ENCODE data around the gene PLPP3. TPM values are rescaled to one million over a fixed set of nuclear protein-coding genes. Genes with fewer than 3 reads are reported as not detected.

The PLPP3 gene
- polyA plus RNA-seq, 1 donor, result 91.7 TPM

- no peak for DNase-seq
Measured at GRCh38 chr1:56526571-56527174, 52.7 kb downstream of the PLPP3 start.

GRCh38 chr1:56525489-56526041 is 53.8 kb downstream of the PLPP3 start:
- no peak for DNase-seq

GRCh38 chr1:56524263-56524662 is 55.1 kb downstream of the PLPP3 start:
- no peak for DNase-seq

- DNase-seq, result no peak
Measured at GRCh38 chr1:56522680-56523079, 56.7 kb downstream of the PLPP3 start.

DNA sequence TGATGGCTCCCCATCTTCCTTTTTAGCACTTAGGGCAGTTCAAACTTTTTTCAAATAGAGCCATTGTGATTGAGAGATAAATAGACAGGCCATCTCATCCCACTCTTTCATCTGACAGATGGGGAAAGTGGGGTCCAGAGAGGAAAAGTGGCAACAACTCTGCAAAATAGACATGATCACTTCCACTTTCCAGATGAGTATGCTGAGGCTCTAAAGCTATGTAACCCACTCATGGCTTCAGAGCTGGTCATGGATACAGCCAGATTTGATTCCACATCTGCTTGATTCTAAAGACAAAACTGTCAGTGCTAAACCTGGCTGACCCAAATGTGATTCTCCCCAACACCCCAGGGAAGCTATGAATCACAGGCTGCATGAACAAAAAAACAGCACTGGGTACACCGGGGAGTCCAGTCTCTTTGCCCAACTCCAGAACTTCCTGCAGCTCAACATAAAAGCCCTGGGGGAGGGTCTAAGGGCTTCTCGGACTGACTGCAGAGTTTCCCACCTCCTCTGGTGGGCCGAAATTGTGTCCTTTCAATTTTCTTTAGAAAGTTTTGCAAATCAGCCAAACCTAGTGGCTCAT is 59.3 kb downstream of the PLPP3 start:
- no peak for DNase-seq

DNA sequence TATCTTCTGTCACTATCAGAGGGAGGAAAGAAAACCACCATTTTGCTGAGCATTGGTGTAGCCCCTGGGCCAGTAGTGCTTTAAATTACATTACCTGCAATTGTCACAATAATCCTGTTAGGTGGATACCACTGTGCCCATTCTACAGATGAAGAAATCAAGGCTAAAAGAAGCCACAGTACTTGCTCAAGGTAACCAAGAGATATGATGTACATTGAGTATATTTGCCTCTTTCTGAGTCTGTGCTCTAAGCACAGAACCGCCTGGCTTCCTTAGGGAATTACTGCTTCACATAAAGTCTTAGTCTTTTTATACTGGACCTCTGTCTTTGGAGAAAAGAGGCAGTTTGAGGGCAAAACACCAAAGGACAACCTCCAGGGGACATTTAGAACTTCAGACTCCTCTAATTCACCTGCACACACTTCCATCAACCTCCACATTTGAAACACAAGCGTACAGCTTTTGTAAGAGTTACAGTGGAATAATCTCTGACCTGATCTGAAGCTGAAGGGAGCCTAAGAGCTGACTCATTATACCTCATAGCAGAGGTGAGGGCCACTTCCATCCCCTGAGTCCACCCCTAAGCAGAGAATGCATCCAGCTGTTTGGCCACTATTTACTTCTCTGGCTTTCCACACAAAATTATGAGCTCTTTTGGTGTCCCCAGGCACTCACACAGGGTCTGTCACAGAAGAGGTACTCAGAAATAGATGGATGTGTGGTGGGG is 61.8 kb downstream of the PLPP3 start:
- no peak for DNase-seq

GRCh38 chr1:56516539-56517252 is 62.7 kb downstream of the PLPP3 start:
- DNase-seq, result peak; percentile 59

- DNase-seq, result no peak
Measured at GRCh38 chr1:56515898-56516538, 63.3 kb downstream of the PLPP3 start.

DNA sequence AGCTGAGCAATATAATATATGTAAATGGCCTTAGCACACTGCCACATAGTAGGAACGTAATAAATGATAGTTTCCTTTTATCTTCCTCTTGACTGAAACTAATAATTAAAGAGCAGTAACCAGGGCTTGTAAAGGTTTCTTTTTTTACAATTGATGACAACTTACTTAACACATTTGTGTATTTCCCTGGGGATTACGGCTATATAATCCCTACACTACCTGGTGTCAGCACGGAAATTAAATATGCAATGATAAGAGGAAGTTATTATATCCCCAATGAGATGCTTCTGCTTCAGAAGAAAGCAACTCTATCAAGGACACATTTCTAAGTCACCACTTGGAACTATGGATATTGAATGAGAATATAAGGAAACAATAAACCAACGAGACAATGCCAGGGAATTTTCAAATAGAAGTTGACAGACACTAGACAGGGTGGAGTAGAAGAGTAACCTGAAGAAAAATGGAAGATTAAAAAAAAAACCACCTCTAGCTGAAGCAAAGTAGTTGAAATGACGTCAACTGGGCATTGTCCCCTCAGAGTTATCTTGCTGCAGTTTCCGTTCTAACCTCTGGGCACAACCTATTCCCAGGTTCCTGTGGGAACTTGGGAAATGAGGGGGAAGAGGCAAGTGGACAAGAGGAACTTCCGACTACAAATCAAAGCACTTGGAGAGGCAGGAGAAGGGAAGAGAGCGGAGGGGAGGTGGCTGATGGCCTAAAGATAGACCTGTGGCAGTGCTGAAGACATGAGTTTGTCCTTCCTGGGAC is 66.5 kb downstream of the PLPP3 start:
- DNase-seq, result no peak

- DNase-seq, result no peak
Measured at GRCh38 chr1:56511766-56512165, 67.6 kb downstream of the PLPP3 start.

DNA sequence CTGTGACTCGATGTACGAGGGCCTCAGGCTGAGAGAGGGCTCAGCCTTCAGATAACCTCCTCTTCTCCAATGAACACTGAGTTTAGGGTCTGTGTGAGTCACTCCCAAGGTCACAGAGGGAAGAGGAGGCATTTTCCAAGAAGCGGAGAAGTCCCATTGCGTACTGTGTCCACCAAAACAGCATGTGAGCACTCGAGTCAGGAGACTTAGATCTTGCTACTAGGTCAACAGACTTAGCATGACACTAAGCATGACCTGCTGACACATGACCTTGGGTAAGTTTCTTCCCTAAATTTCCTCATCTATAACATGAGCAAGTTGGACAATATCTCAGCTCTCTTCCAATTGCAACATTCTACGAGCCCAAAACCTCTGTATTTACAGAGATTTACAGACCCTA is 68.0 kb downstream of the PLPP3 start:
- DNase-seq, result no peak

DNA sequence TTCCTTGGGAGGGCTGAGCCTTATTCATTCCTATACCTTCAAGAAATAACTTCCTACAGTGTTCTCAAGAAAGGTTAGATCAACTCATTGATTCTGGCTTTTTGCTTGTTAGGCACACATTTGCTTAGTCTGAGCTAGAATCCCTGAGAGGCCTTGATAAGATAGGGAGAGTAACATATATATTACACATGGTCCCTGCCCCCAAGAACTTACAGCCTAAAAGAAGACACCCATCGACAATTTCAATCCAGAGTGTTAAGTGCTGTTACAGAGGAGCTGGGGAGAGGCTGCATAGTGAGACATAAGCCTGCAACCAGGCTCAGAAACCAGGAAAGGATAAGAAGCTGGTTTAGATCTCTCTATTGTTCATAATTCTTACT is 68.7 kb downstream of the PLPP3 start:
- no peak for DNase-seq

DNA sequence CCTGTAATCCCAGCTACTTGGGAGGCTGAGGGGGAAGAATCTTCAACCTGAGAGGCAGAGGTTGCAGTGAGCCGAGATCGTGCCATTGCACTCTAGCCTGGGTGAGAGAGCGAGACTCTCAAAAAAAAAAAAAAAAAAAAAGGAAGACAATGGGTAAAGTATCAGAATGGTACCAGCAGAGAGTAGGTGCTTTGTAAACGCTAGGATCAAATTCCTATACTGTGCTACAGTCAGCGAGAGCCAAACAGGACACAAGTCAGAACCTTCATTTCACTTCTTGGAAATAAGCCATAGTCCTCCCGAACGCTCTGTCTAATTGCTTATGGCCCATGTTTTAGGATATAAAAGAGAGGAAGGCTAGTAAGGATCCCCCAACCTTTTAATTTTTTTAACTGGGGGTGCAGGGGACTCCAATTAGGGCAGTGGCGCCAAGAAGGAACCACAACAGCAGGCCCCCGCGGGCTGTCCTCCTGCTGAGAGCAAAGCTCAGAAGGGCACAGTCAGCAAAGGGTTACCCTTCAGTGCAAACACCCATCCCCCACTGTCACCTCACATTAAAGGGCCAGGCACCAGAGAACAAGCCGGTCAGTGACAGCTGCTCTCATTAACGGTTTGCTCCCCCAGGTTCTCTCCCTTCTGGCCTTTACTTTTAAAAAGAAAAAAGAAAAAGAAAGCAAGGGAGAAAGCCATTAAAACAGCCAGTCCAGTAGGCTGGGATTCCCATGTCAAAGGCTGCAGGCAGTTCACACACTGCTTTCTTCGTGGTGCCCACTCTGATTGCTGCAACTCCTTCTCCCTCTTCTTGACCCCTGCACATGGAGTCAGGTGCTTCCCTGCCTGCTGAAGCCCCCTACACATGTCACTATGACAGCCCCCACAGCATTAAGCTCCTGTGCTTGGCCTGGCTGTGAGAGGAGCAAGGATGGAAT is 69.4 kb downstream of the PLPP3 start:
- DNase-seq, result peak; percentile 48

- DNase-seq, result no peak
Measured at GRCh38 chr1:56508523-56508983, 70.8 kb downstream of the PLPP3 start.

- DNase-seq, result no peak
Measured at GRCh38 chr1:56507925-56508522, 71.3 kb downstream of the PLPP3 start.

DNA sequence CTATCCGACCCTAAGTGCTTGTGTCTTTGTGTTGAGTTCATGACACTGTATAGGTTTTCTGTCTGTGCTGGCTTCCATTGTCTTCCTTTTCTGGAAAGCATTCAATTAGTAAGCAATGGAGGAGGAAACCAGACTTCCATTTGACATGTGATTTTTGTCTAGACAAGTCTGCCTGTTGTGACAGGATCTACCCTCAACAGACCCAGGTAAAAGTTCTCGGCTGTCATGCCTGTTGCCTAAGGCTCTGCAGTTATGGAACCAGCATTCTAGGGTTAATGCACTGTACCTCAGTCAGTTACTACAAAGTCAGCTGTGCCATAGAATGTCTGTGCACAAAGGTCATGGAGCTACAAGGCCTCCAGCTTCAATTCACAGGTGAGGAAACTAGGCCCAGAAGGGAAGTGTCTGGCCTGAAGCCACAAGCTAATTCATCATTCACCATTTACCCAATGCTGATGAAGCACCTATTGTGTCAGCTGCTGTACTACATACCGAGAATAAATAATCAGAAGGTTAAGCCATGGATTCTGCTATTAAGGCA is 72.3 kb downstream of the PLPP3 start:
- no peak for DNase-seq

DNA sequence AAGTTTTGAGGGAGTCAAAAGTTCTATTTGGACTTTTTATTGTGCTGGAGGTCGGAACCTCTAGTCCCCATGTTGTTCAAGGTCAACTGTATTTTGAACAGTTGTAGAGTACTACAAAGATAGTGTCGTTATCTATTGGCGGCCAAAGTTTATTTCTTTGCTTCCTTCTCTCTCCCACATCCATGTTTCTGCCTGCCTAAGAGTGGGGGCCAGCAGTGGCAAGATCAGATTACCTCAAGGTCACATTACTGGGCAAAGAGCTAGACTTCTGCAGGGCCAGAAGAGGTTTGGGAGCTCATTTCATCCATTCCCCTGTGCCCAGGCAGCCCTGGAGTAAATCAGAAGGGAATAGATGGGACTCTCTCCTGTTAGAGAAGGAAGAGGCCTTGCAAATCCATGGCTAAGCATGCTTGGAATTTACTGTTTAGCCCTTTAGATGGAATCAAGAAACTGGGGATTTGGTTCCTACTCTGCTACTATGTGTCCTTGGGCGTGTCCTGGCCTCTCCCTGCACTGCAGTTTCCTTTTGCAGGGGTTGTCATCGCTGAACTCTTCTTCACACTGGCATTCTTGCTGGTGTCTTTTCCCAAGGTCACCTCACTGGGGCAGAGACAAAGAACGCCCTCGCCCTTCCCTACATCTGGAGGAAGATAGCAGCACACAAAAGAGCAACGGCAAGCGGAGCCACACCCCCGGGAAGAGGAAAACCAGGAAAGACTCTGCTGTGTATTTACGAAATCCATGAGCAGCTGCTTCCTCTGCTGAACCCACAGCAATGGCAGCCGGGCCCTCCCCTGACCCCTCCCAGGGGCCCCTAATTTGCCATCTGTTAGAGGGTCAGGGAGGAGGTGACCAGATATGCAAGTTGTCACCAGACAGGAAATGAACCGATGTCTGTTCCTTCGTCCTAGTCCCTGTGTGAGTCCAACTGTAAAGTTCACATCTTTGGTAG is 73.3 kb downstream of the PLPP3 start:
- no peak for DNase-seq

DNA sequence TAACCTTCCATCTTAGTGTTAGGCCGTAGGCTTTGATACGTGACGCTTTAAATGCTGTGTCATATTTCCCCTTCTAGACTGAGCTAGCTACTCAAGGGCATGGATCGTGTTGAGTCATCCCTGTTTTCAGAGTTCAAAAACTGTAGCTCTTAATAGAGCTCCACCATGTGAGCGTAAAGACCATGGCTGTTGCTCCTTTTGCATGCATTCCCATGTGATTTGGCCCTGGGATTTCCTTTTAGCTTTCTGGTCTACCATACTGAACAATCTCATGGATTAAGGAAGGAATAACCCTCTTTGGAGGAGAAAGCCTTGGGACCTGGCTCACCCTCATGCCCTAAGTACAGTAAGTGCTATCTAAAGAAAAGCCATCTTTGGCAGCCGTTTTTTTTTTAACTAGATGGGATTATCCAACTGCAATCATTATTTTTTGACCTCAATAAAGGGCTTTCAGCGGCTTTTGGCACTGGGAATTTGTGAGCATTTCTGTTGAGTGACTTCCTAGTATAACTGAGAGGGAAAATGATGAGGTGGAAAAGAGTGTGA is 76.6 kb downstream of the PLPP3 start:
- no peak for DNase-seq
